ENCODE data around the gene SS18L1. TPM values are rescaled to one million over a fixed set of nuclear protein-coding genes. Genes with fewer than 3 reads are reported as not detected.
A peak's percentile ranks its signal among the peaks of the same experiment; 100 is the strongest.

Gene SS18L1
- total and polyA plus RNA-seq, 2 experiments from 2014 or later, result 3.2 to 38.7 TPM

DNA sequence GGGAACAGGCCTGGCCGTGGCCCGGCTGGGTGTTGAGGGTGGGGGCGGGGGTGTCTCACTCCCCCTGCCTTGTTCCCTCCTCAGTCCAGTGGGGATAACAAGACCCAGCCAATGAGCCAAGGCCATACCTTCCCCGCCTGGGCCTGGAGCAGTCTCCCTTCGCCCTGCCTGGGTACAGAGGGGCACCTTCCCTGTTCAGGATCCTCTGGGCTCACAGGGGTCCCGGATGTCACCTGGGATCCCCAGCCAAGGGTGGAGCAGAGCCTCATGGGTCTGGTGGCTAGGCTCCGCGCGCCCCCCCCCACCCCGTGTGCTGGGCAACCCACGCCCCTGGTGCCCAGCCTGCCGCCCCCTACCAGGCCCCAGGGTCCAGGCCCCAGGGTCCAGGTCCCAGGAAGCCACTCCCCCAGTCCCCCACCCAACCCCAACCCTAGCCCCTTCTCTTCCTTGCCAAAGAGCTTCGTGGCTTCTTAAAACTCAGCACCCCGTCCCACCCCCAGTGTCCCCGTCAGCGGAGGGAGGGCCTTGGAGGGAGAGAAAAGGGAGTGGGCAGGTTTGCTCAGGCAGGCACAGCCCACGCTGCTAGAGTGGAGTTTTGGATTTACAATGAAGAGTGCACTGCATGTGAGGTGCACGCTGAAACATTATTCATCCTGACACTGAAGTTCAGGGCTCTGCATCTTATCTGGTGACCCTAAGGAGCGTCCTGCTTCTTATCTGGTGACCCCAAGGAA, 64.7 kb downstream of the SS18L1 start:
- H3K27me3 ChIP-seq, result no peaks in the 10 kb centered on the region
- no peaks in the 10 kb centered on the region for H3K36me3 ChIP-seq
- TF ChIP-seq, protein P1, sequence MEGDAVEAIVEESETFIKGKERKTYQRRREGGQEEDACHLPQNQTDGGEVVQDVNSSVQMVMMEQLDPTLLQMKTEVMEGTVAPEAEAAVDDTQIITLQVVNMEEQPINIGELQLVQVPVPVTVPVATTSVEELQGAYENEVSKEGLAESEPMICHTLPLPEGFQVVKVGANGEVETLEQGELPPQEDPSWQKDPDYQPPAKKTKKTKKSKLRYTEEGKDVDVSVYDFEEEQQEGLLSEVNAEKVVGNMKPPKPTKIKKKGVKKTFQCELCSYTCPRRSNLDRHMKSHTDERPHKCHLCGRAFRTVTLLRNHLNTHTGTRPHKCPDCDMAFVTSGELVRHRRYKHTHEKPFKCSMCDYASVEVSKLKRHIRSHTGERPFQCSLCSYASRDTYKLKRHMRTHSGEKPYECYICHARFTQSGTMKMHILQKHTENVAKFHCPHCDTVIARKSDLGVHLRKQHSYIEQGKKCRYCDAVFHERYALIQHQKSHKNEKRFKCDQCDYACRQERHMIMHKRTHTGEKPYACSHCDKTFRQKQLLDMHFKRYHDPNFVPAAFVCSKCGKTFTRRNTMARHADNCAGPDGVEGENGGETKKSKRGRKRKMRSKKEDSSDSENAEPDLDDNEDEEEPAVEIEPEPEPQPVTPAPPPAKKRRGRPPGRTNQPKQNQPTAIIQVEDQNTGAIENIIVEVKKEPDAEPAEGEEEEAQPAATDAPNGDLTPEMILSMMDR (IDR thresholded peaks at IDR 0.05; ENCODE audit: low read depth, low read length), result no peak

DNA sequence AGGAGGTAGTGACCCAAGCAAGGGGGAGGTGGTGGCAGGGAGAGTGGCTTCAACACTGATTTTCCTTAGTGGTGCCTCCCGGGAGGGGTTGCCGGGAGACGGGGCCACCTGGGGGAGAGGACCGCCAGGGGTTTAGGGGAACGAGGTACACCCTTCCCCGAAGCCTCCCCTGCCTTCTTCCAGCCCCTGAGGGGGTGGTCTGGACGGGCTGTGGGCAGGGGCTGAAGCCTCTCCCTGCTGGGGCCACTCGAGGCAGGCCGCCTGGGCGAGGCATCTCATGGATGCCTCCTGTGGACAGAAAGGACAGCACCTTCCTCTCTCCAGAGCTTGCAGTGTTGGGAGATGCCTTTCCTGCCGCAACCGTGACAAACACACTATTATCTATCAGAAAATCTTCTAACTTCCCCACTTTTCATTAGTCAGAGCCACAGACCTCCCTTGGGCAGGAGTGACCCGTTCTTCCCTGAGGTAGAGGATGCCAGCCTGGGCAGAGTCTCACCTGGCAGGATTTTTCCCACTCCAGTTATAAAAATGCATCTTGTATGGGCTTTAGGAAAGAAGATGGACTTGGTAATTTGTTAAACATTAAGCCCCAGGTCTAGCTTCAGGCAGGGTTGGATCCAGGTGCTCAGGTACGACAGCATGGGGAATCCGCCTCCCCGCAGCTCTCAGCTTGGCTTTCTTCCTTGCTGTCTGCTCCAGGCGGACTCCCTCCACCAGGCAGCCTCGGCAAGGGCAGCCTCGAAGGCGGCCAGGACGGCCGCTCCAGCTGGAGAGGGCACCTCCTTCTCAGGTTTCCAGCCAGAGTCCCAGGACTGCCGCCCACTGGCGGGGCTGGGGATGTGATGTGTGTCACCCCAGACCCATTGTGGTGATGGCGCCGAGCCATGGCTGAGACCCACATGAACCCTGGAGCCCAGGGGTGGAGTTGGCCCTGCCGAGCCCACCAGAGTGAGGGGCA, 65.5 kb downstream of the SS18L1 start:
- H3K36me3 ChIP-seq, result no peaks in the 10 kb centered on the region
- DNase-seq (ENCODE audit: low read depth in 1 of 2, low spot score in 1 of 2), result peak in 1 of 2 donors; percentile 19
- peaks cover 5% of the 10 kb centered on the region for H3K27me3 ChIP-seq
- TF ChIP-seq, protein P1 (IDR thresholded peaks at IDR 0.05; ENCODE audit: low read depth, low read length), result peak; percentile 14
- no peaks in the 10 kb centered on the region for H3K9me3 ChIP-seq (ENCODE audit: low read depth)
- H3K4me1 ChIP-seq (ENCODE audit: low read depth), result peaks cover 4% of the 10 kb centered on the region
- no peak overlapping the region for H3K27ac ChIP-seq
- no peak overlapping the region for H3K4me3 ChIP-seq

More for the DNA sequence above, 64.7 kb downstream of the SS18L1 start:
- no peak overlapping the region for H3K4me3 ChIP-seq
- H3K4me1 ChIP-seq (ENCODE audit: low read depth), result peaks cover 4% of the 10 kb centered on the region
- DNase-seq (ENCODE audit: low read depth in 1 of 2, low spot score in 1 of 2), result no peak
- no peaks in the 10 kb centered on the region for H3K9me3 ChIP-seq (ENCODE audit: low read depth)
- no peak overlapping the region for H3K27ac ChIP-seq

DNA sequence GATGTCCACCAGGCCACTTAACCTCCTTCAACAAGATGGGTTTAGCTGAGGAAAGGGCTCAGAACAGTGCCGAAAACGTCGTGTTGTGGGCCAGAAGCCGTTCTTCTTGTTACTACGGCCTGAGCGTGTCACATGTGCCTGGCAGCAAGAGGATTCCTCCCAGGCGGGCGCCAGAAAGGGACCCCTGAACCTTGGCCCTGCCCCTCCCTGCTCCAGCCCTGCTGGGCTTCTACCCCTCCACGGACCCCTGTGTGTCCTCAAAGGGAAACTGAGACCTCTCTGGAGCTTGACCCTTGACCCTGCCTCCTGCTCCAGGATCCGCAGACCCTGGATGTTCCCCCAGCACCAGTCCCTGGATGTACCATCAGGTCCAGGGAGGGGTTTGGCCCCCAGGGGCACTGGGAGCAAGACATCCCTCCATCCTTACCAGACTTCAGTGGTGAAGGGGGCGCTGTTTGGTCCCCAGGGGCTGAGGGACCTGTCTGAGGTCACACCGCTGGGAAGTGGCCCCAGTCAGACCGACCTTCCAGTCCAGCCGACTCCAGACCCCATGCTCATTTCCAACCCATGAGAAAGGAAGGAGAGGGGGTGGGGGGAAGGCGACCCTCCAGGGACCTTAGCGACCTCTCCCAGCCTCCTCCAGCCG, 66.4 kb downstream of the SS18L1 start:
- TF ChIP-seq, protein P1 (IDR thresholded peaks at IDR 0.05; ENCODE audit: low read depth, low read length), result no peak
- Histone ChIP-seq H3K4me1 (ENCODE audit: low read depth) (peaks cover 4% of the 10 kb centered on the region), H3K36me3 (no peaks in the 10 kb centered on the region), H3K9me3 (ENCODE audit: low read depth) (no peaks in the 10 kb centered on the region), H3K4me3 (no peak overlapping the region), H3K27ac (no peak overlapping the region), H3K27me3 (peaks cover 14% of the 10 kb centered on the region)
- DNase-seq (ENCODE audit: low read depth in 1 of 2, low spot score in 1 of 2), result no peak

DNA sequence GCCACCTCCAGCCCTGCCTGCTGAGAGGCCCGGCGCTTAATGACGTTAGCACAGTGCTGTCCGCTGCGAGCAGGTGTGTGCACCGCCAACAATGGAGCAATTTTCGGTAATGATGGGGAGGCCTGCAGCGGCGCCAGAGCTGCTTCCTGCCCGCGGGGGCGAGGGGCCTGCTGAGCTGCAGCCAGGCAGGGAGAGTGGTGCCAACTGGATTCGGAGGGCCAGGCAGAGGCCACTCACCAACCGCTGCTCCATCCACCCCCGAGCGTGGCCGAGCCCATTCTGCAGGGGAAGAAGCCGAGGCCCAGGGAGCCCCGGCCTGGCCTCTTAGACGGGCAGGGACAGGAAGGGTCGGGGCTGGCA, 66.9 kb downstream of the SS18L1 start:
- Histone ChIP-seq H3K4me1 (ENCODE audit: low read depth) (peaks cover 4% of the 10 kb centered on the region), H3K27me3 (peaks cover 19% of the 10 kb centered on the region), H3K4me3 (no peak overlapping the region), H3K27ac (no peak overlapping the region), H3K9me3 (ENCODE audit: low read depth) (no peaks in the 10 kb centered on the region), H3K36me3 (no peaks in the 10 kb centered on the region)
- TF ChIP-seq, protein P1 (IDR thresholded peaks at IDR 0.05; ENCODE audit: low read depth, low read length), result no peak
- DNase-seq (ENCODE audit: low read depth in 1 of 2, low spot score in 1 of 2), result no peak

DNA sequence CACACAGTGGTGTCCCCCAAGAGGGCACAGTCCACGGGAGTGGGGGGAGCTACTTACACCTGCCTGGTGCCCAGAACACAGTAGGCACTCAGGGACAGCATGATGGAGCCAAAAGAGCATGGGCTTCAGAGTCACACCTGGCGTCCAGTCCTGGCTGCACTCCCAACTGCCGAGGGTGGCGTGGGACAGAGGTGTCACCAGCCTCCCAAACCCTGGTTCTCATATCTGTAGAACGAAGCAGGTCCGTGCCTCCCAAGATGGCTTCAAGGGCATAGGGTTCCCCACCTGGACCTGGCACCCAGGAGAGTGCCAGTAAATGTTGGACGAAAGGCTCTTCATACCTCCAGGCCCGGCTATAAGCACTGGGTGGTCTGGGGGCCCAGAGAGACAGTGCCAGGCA, 67.6 kb downstream of the SS18L1 start:
- Histone ChIP-seq H3K27ac (no peak overlapping the region), H3K9me3 (ENCODE audit: low read depth) (no peaks in the 10 kb centered on the region), H3K4me1 (ENCODE audit: low read depth) (peaks cover 4% of the 10 kb centered on the region), H3K36me3 (no peaks in the 10 kb centered on the region), H3K4me3 (no peak overlapping the region), H3K27me3 (peaks cover 26% of the 10 kb centered on the region)
- DNase-seq (ENCODE audit: low read depth in 1 of 2, low spot score in 1 of 2), result no peak
- TF ChIP-seq, protein P1 (IDR thresholded peaks at IDR 0.05; ENCODE audit: low read depth, low read length), result no peak
